ENCODE measurements around the gene TRMT1.

- TF ChIP-seq POLR2A (IDR thresholded peaks at IDR 0.05) = no peak
- TF ChIP-seq, protein P1, sequence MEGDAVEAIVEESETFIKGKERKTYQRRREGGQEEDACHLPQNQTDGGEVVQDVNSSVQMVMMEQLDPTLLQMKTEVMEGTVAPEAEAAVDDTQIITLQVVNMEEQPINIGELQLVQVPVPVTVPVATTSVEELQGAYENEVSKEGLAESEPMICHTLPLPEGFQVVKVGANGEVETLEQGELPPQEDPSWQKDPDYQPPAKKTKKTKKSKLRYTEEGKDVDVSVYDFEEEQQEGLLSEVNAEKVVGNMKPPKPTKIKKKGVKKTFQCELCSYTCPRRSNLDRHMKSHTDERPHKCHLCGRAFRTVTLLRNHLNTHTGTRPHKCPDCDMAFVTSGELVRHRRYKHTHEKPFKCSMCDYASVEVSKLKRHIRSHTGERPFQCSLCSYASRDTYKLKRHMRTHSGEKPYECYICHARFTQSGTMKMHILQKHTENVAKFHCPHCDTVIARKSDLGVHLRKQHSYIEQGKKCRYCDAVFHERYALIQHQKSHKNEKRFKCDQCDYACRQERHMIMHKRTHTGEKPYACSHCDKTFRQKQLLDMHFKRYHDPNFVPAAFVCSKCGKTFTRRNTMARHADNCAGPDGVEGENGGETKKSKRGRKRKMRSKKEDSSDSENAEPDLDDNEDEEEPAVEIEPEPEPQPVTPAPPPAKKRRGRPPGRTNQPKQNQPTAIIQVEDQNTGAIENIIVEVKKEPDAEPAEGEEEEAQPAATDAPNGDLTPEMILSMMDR (IDR thresholded peaks at IDR 0.05 in 4 of 5, conservative IDR thresholded peaks at IDR 0.05 in 1 of 5) = no peak
Measured at GRCh38 chr19:13120817-13121216, 4.3 kb upstream of the TRMT1 start.
